DMS114 treated with DMSO at 0.1 percent for 48 hours (cell line): ENCODE results near the gene OR2T27.
"Not testable (repeated sequence)": the region's sequence is repeated elsewhere in the genome, so short reads cannot be mapped to it uniquely, and the experiment has no call there.

Experiments
- DNase-seq: peaks from one replicate; lab custom pipeline; 2025; ENCODE audit not compliant: unreplicated experiment; lab: John Stamatoyannopoulos, UW

Gene OR2T27

DNA sequence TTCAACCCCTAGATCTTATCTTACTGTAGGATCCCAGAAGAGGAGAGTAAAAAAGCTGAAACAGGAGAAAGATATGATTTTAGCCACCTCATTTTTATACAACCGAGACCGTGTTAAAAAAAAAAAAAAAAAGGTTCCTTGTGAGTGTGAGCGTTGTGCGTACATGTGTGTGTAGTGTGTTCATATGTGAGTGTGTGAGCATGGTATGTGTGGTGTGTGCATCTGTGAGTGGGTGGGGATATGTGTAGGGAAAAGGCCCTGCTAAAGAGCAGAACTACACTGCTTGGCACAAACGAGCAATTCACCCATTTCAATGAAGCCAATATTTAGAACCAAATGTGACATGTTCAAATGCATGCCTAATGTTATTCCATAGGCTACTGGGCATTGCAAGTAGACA, 13.7 kb downstream of the OR2T27 start:
- not testable (repeated sequence) for DNase-seq

DNA sequence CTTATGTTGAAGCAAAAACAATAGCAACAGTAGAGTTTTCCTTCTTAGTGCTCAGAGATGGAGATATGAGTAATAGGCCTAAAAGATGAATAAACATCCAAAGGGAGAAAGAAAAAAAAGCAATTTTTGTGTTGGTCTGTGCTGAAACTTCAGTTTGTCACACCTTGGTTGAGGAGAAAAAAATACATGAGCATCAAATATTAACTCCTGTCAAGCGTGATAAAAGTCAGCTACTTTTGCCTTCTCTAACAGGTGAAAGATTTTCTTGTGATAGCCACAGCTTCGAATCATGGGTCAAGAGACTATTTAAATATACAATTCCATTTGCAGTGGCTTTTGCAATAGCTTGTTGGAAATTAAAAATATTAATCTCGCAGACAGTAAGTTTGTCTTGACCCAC, 14.4 kb downstream of the OR2T27 start:
- DNase-seq: not testable (repeated sequence)

DNA sequence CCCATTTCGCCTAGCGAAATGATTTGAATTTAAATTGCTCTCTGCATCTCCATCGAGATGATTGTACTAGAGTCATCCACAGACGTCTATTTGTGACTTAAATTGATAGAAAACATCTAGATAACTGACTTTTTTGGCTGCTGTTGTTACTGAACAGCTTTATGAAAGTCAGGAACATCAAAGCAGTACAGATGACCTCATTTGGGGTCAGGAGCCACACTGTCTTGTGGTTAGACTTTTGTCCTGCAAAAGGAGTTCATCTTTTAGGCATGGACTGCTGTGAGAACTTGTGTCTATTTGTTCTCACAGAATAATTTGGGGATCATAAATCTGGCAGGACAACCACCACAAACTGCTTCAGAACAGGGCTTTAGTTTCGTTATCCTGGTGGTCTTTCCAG, 15.7 kb downstream of the OR2T27 start:
- not testable (repeated sequence) for DNase-seq

DNA sequence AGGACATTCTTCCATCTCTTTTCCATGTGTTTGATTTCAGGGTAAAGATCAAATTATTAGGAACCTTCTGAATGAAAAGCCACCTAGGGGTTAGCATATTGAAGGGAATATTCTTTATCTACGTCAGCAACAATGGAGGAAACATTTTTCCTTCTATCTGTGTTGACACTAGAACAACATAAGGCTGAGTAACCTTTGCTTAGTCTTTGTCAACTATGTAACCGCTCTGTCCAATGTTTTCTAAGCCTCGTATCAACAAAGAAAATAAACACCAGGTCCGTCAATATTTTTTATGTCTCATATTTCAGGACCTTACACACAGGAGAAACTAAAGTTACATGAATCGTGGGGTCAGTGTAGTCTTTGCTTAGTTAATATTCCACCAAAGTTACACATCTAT, 18.7 kb downstream of the OR2T27 start:
- not testable (repeated sequence) for DNase-seq

DNA sequence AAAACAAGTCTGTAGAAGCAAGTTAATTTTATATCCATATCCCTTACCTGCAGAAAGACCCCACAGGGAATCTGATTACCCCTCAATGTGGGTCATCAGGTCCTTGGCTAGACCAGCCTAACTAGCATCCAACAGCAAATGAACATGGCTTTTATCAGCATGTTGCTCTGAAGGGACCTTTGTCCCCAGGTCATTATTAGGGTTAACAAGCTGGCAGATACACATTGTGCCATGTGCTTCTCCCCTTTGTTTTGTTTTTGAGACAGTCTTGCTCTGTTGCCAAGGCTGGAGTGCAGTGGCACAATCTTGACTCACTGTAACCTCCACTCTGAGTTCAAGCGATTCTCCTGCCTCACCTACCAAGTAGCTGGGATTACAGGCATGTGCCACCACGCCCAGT, 20.3 kb downstream of the OR2T27 start, which contains the start of gene OR2T11:
Gene OR2T11 (minus strand): TSS at position 101 of the 400 bp plus-strand sequence. CDS start 7,963 bp downstream, outside the sequence.
- DNase-seq: not testable (repeated sequence)

DNA sequence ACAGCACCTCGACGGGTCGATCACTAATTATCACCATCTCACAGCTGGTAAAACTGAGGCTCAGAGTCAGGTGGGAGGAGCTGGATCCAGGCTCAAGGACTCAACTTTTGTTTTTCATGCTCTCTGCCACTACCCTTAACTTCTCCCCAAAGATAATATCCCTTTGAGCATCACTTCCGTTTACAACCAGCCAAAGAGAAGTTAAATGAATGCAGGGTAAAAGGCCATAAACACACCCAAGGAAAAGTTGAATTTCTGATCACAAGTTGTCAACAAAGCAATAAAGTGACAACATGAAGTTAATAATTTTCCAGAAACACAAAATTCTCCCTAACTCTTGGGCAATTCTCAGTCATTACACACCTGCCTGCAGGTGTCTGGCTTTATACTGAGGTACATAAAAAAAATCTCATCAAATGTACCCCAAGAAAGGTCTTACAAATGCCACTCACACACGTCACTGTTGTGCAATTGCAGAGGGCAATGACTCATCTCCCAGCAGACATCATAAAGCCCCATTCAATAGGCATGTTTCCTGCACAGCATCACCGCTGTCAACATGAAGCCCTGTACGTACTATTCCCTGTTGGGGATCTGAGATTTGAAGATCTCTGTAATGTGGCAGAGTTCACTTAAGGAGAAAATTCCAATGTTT, 23.8 kb downstream of the OR2T27 start:
- no peak for DNase-seq

DNA sequence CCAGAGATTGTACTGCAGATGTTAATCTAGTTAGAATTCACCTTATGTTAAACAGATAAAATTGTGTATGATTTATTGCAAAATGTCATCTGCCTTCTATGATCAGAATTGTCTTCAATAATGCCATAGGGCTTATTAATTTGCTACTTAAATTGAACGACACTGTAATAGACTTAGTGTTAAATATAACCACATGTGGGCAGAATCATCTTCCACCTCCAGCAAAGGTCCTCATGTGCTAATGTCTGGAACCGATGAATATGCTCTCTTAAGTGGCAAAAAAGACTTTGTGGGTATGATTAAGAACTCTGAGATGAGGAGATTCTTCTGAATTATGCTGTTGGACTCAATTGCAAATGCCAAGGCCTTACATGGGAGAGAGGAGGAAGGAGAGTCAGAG, 24.8 kb downstream of the OR2T27 start:
- DNase-seq: no peak

DNA sequence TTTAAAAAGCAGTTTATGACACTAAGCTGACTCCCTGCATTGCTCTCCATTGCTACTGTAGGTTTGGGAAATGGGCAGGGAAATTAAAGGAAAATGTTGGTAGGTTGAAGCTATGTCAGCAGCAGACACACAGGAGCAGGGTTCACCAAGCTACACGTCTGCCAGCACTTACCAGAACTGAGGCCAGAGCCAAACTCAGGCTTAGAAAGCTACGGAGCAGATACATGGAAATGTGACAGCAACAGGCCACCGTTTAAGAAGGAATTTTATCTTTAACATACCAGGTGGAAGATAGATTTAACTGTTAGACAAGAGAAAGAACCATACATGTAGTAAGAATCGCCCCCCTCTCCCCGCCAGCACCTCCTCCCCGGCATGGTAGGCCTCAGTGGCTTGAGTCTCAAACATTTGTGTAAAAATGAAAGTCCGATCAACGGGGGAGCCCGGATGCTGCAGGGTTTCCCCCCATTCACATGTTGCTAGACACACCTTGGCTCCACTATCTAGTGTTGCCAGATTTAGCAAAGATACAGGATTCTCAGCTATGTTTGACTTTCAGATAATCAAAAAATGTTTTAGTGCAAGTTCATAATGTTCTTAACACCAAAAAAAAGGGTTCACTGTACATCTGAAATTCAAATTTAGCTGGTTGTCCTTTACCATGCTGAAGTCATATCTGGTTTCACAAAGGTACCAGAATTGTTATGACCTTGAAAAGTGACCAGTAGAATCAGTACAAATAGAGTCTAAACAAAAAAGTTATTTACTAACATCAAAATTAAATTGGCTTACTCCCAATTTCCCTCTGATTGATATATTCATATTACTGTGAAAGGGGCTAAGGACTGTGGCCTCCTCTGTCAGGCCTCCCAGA, 27.1 kb downstream of the OR2T27 start:
- DNase-seq: no peak

DNA sequence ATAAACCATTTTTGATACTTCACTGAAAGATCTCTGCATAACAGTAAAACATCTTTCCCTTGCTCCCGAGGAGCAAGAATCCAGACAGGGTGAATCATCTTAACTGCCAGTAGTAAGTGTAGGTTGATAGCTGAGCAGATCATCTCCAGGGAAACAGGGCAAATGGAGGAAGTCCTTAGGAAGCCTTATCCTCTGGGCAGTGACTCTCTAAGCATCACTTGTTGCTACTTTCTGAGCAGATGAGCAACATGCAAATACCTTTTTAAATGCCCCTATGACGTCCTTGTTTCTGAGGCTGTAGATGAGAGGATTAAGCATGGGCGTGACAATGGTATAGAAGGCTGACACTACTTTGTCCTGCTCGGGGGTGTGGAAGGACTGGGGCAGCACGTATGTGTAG, 29.4 kb downstream of the OR2T27 start:
- DNase-seq: no peak

DNA sequence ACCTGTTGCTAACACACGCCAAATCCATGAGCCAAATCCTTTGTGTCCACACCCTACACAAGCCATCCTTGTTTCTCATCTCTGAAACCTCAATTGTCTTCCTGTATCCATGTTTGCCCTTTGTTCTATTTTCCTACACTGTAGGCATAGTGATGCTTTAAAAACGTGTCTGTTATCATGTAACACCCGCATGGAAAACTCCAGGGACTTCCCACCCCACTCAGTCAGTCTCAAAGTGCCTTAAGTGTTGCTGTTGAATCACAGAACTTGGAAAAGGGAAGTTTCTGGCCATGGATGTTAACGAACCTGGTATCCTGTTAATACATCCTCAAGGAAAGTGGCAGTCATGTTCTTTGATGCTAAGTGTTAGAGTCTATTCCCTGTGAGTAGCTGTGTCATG, 30.2 kb downstream of the OR2T27 start:
- DNase-seq: no peak

DNA sequence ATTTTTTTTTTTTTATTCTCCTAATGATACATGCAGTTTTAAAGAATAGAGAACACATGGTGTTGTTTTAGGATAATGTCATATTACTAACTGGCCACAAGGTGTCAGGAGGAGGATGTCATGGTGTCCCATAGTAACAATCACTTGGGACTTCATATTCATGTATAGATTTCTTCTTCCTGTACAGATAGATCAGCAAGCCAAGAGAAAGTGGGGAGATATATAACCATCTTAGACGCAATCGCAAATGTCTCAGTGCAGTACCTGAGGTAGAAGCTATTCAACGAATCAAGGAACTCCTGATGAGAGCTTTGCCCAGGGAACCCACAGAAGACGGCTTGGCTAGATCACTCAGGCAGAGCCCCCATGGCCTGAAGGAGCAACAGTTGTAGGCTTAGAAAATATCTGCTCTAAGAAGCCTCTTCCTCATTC, 32.7 kb downstream of the OR2T27 start:
- DNase-seq: peak; percentile 33

DNA sequence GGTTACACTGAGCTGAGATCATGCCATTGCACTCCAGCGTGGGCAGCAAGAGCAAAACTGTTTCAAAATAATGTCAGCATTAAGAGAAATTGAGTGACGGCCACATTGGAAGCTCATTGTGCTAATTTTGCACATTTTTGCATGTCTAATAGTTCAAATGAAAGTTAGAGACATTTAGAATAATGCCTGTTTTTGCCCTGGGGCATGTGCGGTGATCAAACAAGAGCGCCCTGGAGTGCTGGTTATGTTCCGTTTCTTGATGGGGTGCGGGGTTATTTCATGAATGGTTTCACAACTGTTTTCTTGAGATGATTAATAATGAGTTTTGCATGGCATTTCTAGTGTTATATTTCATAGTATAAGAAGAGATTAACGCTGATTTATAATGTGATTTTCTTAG, 33.6 kb downstream of the OR2T27 start:
- DNase-seq: no peak

DNA sequence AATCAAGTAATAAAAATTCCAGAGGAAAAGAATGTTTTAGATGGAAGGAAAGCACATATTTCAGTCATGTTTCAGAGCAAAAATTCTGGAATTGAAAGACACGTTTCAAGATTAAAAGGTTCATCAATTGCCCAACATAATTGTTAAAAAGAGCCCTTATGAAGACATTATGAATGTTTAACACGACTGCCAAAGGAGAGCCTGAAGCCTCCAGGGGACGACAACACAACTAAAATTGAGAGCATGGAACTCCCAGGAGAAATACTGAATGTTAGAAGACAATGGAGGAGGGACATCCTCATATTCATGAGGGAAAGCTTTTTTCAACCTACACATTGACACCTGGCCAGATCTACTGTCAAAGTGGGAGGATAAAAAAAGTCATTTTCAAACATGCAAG, 36.5 kb downstream of the OR2T27 start:
- DNase-seq: no peak

DNA sequence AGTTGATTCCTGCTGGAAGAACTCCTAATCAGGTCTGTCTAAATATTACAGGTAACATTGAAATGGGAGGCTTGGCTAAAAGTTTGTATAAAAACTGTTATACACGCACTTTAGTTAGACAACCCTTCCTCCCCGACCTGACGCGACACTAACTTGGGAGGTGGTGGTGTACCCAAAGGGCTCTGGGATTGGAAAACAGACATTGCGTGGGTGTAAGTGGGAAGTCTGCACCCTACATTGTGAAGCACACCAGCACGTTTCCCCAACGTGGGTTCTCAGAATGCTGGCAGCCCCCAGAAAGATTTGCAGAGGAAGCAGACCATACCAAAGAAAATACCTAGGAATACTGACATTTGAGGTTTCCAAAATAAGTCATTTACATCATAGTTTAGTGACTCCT, 37.2 kb downstream of the OR2T27 start:
- no peak for DNase-seq

DNA sequence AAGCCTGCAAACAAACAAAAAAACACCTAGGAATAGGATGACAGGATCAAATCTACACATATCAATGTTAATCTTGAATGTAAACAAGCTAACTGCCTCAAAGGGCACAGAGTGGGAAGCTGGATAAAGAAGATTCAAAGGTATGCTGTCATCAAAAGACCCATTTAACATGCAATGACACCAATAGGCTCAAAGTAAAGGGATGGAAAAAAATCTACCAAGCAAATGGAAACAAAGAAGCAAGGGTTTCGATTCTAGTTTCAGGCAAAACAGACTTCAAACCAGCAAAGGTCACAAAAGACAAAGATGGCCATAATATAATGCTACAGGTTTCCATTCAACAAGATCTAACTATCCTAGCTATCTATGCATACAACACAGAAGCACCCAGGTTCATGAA, 41.6 kb downstream of the OR2T27 start:
- no peak for DNase-seq

DNA sequence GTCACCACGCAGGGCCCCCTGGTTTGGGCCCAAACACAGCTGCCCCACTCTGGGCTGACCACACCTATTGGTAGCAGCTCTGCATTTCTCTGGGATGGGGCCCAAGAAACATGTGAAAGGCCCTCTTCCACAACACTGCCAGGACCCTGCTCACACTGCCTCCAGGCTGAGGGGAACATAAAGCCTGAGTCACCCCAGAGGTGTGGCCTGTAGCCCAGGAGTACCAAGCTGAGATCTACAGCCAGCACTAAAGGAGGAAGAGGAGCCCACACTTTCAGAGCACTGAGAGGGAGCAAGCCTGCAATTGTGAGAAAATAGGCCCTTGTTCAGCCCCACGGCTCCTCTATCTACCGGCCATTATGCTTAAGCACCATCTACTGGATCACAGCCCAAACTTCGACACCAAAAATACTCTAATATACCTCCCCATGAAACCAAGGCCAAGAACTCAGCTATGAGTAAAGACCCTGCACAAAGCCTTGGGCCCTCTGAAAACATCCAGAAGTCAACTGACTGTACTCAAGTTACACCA, 43.4 kb downstream of the OR2T27 start:
- DNase-seq: no peak

DNA sequence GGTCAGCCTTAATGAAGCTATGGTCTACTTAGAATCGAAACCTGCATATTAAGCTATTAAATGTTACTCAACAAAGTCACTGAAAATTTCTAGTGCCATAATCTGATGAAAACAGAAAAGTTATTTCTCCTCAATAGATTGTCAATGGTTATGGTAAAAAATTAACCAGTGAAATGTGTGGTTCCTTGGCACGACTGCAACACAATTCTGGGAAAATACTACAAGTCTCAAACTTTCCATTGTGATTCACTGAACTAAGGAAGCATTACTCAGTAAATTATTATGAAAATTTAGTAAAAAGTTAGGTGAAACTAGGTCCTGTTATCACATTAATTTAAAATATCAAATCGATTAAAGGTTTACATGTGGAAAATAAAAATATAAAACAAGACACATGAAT, 45.0 kb downstream of the OR2T27 start:
- no peak for DNase-seq
